Left colon (tissue), 2 donors: ENCODE data around the gene RCVRN. TPM values are rescaled to one million over a fixed set of nuclear protein-coding genes. Genes with fewer than 3 reads are reported as not detected.

Source experiments
- ATAC-seq: fragments of 200-7000 bp; cut with Tn5 transposase; one replicate; pipeline ENCODE4 v1.9.1; 2020; ENCODE audit warnings: mild to moderate bottlenecking, moderate library complexity
- DNase-seq, 2 donors: peaks; one replicate each; pipeline ENCODE4 v3.0.0-alpha.2; 2020
- intact Hi-C, 2 donors: fragments of 100-400 bp; cut with DNase I in 1 of 2; cut with micrococcal nuclease in 1 of 2; formaldehyde crosslinking; loops; one replicate each; pipeline versions ENCODE4 v1.11.2 to v1.14.0; 2022; cut with DNase I, micrococcal nuclease
- total RNA-seq, 2 donors: library from RNA; stranded (reverse); fragmentation: NEBNext Ultra II Directional; extraction: Animal tissue kit (Norgen Biotek cat#: 25700); gene quantifications; one replicate each; pipeline ENCODE4 v1.2.1, GENCODE V29; 2021
- donor health status: DM: no; HTN: no; CAD: no.
- donor health status: DM: yes; HTN: yes; CAD: no.

The RCVRN gene
- total RNA-seq, 2 donors from 2014 or later, result 0.28 TPM; not detected in 1

GRCh38 chr17:9874722-9875121 is 30.3 kb downstream of the RCVRN start:
- intact Hi-C loops, result no loop called here
- DNase-seq, result no peak
- ATAC-seq, result no peak

GRCh38 chr17:9872852-9873251 is 32.2 kb downstream of the RCVRN start:
- ATAC-seq (no peak), DNase-seq (no peak)
- intact Hi-C loops, result no loop called here

DNA sequence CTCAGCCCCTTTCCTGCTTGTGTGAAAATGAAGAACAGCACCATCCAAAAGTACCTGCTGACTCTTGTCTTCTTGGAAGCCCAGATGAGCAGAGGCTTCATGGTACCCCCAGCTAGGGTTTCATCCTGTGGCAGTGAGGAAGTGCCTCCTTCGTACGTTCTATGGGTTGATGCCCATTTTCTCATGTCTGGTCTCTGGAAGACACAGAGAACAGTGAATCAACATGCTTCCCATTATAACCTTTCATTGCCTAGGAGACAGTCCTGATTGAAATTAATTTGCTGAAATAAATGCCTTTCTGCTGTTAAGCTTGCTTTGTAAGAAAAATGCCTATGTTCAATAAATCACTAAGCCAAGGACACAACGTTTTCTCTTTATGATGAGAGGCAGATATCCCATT is 36.5 kb downstream of the RCVRN start:
- intact Hi-C loops, result no loop called here
- DNase-seq (no peak), ATAC-seq (no peak)

DNA sequence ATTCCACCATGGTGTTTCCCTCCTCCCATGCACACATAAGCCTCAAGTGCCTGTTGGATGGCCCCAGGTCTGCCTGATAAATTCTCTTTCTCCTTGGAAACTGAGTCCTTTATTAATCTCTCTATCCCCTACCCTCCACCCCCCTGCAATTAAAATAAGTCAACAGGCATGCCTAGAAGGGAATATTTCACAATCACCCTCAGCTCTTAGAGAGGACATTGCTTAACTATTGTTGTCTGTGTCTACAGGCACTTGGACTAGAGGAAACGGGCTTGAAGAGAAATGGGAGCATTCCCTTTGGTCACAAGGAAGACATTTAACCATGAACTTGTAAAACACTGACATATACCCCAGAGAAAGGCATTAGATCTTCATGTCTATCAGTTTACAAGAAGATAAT is 39.5 kb downstream of the RCVRN start:
- intact Hi-C loops, result no loop called here
- DNase-seq (no peak), ATAC-seq (no peak)

DNA sequence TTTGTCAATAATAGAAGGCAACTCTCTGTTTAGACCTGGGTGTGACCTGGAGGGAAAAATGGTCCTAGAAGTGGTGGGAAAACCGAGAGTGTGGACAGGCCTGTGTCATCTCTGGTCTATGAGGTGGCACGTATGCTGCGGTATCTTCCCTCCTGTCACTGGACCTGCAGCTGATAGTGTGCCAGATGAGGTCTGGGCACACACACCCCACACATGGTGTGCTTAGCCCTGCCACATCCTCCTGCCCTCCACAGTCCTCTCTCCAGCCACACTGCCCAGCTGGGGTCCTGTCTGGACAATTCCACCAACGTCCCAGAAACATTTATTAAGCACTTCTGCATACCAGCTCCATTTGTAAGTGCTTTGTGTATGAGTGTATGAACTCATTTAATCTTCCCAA is 42.1 kb downstream of the RCVRN start:
- intact Hi-C loops, result no loop called here
- DNase-seq, result no peak
- no peak for ATAC-seq

GRCh38 chr17:9862220-9862619 is 42.9 kb downstream of the RCVRN start:
- no peak for ATAC-seq
- intact Hi-C loops, result no loop called here

GRCh38 chr17:9860851-9861250 is 44.2 kb downstream of the RCVRN start:
- intact Hi-C loops, result no loop called here
- ATAC-seq (no peak), DNase-seq (no peak)

More at GRCh38 chr17:9862220-9862619, 42.9 kb downstream of the RCVRN start:
- DNase-seq, result no peak

- intact Hi-C loops, result no loop called here
- ATAC-seq (no peak), DNase-seq (no peak)
Observed at GRCh38 chr17:9859781-9860180, 45.3 kb downstream of the RCVRN start.

DNA sequence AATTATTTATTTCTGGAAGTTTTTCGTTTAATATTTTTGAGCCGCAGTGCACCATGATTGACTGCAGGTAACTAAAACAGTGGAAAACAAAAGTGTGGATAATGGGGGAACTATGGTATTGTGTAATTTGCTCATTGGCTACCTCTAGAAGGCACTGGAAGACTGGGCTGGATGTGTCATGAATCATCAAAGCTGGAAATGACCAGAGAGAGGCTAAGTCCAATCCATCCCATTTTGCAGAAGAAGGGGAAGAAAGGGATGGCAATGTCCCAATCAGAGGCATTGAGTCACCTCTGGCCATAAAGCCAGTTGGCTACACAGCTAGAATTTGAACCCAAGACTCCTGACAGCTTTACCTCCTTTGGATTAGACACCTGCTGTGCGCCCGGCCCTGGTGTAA is 50.0 kb downstream of the RCVRN start:
- intact Hi-C loops, result no loop called here
- DNase-seq, result no peak
- ATAC-seq, result no peak

GRCh38 chr17:9854255-9854654 is 50.8 kb downstream of the RCVRN start:
- intact Hi-C loops, result no loop called here
- ATAC-seq (no peak), DNase-seq (no peak)

- intact Hi-C loops, result no loop called here
- ATAC-seq, result no peak
- DNase-seq, result no peak
Observed at GRCh38 chr17:9850151-9850550, 54.9 kb downstream of the RCVRN start.

Other genes with a start within 250 kb of the RCVRN start
- under 1 TPM; 0.31 to 0.36 TPM for gene DHRS7C, start 113.7 kb downstream of the RCVRN start, total RNA-seq
- gene GSG1L2, start 83.2 kb downstream of the RCVRN start, total RNA-seq, result not detected
- gene GLP2R, start 79.3 kb downstream of the RCVRN start, total RNA-seq, result 10 to 100 TPM; 10.4 to 11.9 TPM